H1 (cell line): ENCODE results near the gene PRKCSH. TPM values are rescaled to one million over a fixed set of nuclear protein-coding genes. Genes with fewer than 3 reads are reported as not detected.

Experiments
- ASH2L ChIP-seq: fragments of 200-600, 300-600 bp; sonication (generic); IDR thresholded peaks from one replicate; pipeline ENCODE4 v1.7.1; 2017; ENCODE audit warnings: low read length
- ATF2 ChIP-seq: IDR thresholded peaks from 2 replicates; pipeline ENCODE4 v1.6.1; 2012; ENCODE audit warnings: low read length, inconsistent platforms
- CHD1 ChIP-seq: IDR thresholded peaks from 2 replicates; pipeline ENCODE4 v1.6.1; 2012; ENCODE audit warnings: low read depth, low read length, improper control_type of control experiment
- CHD2 ChIP-seq: IDR thresholded peaks from 2 replicates; pipeline ENCODE4 v1.6.1; 2012; ENCODE audit warnings: low read length, improper control_type of control experiment
- EP300 ChIP-seq, 2 experiments: IDR thresholded peaks; 1 replicate in 1 of 2; 2 replicates in 1 of 2; pipeline ENCODE4 v1.6.1; 2011 to 2012; ENCODE audit warnings: low read depth in 2 of 2, low read length in 2 of 2, mild to moderate bottlenecking in 2 of 2, borderline replicate concordance in 1 of 2, inconsistent platforms in 1 of 2, moderate library complexity in 1 of 2
- HDAC2 ChIP-seq, 2 experiments: fragments of 300-600 bp in 1 of 2; sonication (generic) in 1 of 2; IDR thresholded peaks; 2 replicates each; pipeline ENCODE4 v1.6.1; 2011 to 2012; ENCODE audit warnings: low read depth in 2 of 2, low read length in 2 of 2, mild to moderate bottlenecking in 2 of 2, moderate library complexity in 2 of 2, borderline replicate concordance in 1 of 2, inconsistent platforms in 1 of 2
- KDM1A ChIP-seq: fragments of 200-600, 300-600 bp; sonication (generic); IDR thresholded peaks from 2 replicates; pipeline ENCODE4 v1.7.1; 2016; ENCODE audit warnings: mild to moderate bottlenecking, low read length, borderline replicate concordance
- MAFK ChIP-seq: IDR thresholded peaks from 2 replicates; pipeline ENCODE4 v1.6.1; 2012; ENCODE audit warnings: low read depth, mild to moderate bottlenecking, improper control_type of control experiment, low read length
- MAX ChIP-seq: IDR thresholded peaks from 2 replicates; pipeline ENCODE4 v1.6.1; 2012; ENCODE audit warnings: inconsistent platforms
- PHF8 ChIP-seq: fragments of 200-600 bp; sonication (generic); conservative IDR thresholded peaks from 2 replicates; pipeline ENCODE4 v1.7.1; 2012; ENCODE audit warnings: low read depth, mild to moderate bottlenecking, inconsistent platforms, low read length, moderate library complexity
- POLR2AphosphoS5 ChIP-seq: IDR thresholded peaks from 2 replicates; pipeline ENCODE4 v1.6.1; 2011; ENCODE audit warnings: low read depth, low read length
- SP1 ChIP-seq: IDR thresholded peaks from 2 replicates; pipeline ENCODE4 v1.6.1; 2011; ENCODE audit warnings: low read depth, low read length
- SP2 ChIP-seq: IDR thresholded peaks from 2 replicates; pipeline ENCODE4 v1.6.1; 2012; ENCODE audit warnings: mild to moderate bottlenecking, low read length, inconsistent platforms
- SP4 ChIP-seq: IDR thresholded peaks from 2 replicates; pipeline ENCODE4 v1.6.1; 2012; ENCODE audit warnings: low read length, inconsistent platforms
- YY1 ChIP-seq: IDR thresholded peaks from 2 replicates; pipeline ENCODE4 v1.6.1; 2011; ENCODE audit warnings: low read depth, mild to moderate bottlenecking, low read length
- polyA plus RNA-seq, 7 experiments: library from polyadenylated mRNA; depleted of rRNA in 3 of 7; stranded (reverse) in 5 of 7; unstranded in 2 of 7; fragments of >200 nt in 5 of 7; fragments of 200-250 nt in 2 of 7; gene quantifications; 1 replicate in 5 of 7; 2 replicates in 1 of 7; 4 replicates in 1 of 7; pipeline versions ENCODE4 v1.2.1 to v1.2.3, GENCODE V29; 2011 to 2013; ENCODE audit warnings: missing spikeins in 2 of 7, mixed read lengths in 2 of 7
- total RNA-seq: library from RNA; stranded (reverse); fragmentation: NEBNext Ultra II Directional; extraction: Animal tissue kit (Norgen Biotek cat#: 25700); gene quantifications from 2 replicates; pipeline ENCODE4 v1.2.1, GENCODE V29; 2021
- TF ChIP-seq, protein P1 (sequence below): IDR thresholded peaks from 2 replicates; pipeline ENCODE4 v1.6.1; 2011; ENCODE audit warnings: low read length, improper control_type of control experiment

PRKCSH gene
- total and polyA plus RNA-seq, 2 of the 8 experiments (the other 6 are each of a cell fraction or from before 2014, with no cell fraction given): 97.2 to 337 TPM

GRCh38 chr19:11421371-11422098, 13.9 kb upstream of the PRKCSH start (continued):
- TF ChIP-seq HDAC2 (IDR thresholded peaks at IDR 0.05; ENCODE audit: borderline replicate concordance in 1 of 2, low read depth in 2 of 2, low read length in 2 of 2) (no peak), PHF8 (peak; percentile 55; the same call in 1 of the 2 replicates), SP4 (peak; percentile 65), YY1 (0 out of 2 replicates have a peak, but pooled peaks have one; percentile 11), EP300 (IDR thresholded peaks at IDR 0.05; ENCODE audit: borderline replicate concordance in 1 of 2, low read depth in 2 of 2, low read length in 2 of 2) (no peak), SP1 (no peak), MAX (peak; percentile 61), CHD2 (no peak), KDM1A (no peak), MAFK (no peak), ASH2L (peak; percentile 36), CHD1 (no peak), SP2 (no peak), ATF2 (no peak), POLR2AphosphoS5 (no peak)
- TF ChIP-seq, protein P1, sequence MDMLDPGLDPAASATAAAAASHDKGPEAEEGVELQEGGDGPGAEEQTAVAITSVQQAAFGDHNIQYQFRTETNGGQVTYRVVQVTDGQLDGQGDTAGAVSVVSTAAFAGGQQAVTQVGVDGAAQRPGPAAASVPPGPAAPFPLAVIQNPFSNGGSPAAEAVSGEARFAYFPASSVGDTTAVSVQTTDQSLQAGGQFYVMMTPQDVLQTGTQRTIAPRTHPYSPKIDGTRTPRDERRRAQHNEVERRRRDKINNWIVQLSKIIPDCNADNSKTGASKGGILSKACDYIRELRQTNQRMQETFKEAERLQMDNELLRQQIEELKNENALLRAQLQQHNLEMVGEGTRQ: no peak
